ENCODE data around the gene TMEM179B.

- TF ChIP-seq, protein P1, sequence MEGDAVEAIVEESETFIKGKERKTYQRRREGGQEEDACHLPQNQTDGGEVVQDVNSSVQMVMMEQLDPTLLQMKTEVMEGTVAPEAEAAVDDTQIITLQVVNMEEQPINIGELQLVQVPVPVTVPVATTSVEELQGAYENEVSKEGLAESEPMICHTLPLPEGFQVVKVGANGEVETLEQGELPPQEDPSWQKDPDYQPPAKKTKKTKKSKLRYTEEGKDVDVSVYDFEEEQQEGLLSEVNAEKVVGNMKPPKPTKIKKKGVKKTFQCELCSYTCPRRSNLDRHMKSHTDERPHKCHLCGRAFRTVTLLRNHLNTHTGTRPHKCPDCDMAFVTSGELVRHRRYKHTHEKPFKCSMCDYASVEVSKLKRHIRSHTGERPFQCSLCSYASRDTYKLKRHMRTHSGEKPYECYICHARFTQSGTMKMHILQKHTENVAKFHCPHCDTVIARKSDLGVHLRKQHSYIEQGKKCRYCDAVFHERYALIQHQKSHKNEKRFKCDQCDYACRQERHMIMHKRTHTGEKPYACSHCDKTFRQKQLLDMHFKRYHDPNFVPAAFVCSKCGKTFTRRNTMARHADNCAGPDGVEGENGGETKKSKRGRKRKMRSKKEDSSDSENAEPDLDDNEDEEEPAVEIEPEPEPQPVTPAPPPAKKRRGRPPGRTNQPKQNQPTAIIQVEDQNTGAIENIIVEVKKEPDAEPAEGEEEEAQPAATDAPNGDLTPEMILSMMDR (conservative IDR thresholded peaks at IDR 0.05 in 1 of 2, IDR thresholded peaks at IDR 0.05 in 1 of 2; ENCODE audit: extremely low read depth in 1 of 2, insufficient read depth in 1 of 2, low read depth in 1 of 2, low read length in 2 of 2), result no peak
- no peak for TF ChIP-seq EZH2 (IDR thresholded peaks at IDR 0.05; ENCODE audit: borderline replicate concordance, low read length)
These were observed 52.1 kb downstream of the TMEM179B start, which contains the start of gene WDR74 for GRCh38 chr11:62839050-62839945.

All from mammary epithelial cell (primary cell).